Measurements from ENCODE around the gene TMEM208.

The TMEM208 gene

DNA sequence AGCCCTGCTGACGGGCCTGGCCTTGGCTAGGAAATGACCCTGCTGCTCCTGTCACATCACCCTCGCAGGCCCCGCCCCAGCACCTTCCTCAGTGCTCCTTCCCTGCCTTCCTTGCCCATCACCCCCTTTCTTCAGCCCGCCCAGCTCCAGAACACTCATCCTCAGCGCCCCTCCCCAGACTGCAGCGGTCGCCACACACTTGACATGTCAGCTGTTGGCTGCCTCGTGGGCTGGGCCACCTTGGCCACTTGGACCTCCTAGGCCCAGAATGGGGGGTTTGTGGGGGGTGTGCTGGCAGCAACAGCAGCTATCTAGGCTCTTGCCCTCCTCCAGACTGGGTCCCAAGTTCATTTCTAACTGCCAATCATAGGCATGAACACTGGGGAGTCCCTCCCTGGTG is 17.4 kb upstream of the TMEM208 start:
- no peak for DNase-seq
- TF ChIP-seq GATA1 (IDR thresholded peaks at IDR 0.05; ENCODE audit: low read depth, low read length): no peak
- TF ChIP-seq POLR2A (IDR thresholded peaks at IDR 0.05; ENCODE audit: low read length): no peak

DNA sequence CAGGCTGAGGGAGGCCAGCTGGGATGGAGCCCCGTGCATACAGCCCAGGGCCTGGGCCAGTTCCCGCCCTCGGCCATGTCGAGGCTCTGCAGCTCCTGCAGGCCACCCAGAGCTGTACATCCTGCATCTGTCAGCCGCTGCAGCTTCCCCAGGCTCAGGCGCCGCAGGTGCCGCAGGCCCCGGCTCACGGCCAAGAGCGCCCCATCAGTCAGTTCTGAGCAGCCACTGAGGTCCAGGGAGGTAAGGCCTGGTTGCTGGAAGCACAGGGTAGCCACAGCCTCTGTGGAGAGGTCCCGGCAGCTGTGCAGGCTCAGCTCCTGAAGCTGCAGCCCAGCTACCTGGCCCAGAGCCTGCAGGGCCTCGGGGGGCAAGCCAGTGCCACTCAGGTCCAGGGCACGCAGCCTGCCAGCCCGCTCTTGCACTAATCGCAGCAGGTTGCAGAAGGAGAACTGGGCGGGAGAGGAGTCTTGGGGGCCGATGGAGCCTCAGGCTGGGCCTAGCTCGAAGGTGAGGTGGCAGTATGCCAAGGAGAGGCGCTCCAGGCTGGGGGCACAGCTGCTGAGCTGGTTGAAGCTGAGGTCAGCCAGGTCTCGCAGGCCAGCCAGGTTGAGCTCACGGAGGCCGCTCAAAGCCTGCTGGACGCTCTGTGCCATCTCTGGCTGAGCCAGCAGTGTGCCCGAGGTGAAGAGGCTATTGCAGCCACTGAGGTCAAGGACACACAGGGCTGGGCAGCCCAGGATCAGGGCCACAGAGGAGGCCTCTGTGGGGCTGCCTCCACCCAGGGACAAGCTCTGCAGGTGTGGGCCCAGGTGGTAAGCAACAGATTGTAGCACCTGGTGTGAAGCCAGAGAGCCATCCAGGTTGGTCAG is 16.6 kb upstream of the TMEM208 start:
- DNase-seq: no peak
- TF ChIP-seq GATA1 (IDR thresholded peaks at IDR 0.05; ENCODE audit: low read depth, low read length): no peak
- TF ChIP-seq POLR2A (IDR thresholded peaks at IDR 0.05; ENCODE audit: low read length): no peak

DNA sequence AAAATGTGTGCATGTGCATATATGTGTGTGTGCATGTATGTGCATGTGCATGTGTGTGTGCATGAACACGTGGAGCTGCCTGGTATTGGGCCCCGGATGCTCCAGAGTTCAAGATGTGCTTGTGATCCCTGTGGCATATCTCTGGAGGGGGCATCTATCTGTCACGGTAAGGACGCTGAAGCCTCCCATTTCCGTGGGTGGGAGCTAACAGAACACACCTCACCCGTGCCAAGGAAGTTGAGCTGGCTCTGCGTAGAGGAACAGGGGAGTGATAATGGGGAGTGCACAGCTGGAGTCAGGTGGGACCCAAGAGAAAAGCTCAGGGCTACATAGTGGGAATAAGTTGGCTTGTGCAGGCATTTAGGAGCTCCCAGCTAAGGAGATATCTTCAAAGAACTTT is 15.3 kb upstream of the TMEM208 start:
- no peak for DNase-seq
- TF ChIP-seq POLR2A (IDR thresholded peaks at IDR 0.05; ENCODE audit: low read length): no peak
- TF ChIP-seq GATA1 (IDR thresholded peaks at IDR 0.05; ENCODE audit: low read depth, low read length): no peak

DNA sequence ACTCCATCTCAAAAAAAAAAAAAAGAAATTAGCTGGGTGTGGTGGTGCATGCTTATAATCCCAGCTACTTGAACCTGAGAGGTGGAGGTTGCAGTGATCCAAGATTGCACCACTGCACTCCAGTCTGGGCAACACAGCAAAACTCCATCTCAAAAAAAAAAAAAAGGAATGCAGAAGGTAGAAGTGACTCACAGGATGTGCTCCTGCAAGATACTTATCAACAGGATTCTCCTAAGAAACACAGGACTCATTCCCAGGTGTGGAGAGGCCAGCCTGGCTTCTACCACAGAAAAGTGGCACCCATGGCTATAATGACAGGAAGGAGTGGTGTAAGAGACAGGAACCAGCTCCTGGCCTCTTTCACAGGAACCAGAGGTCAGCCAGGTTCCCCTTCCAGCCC is 14.2 kb upstream of the TMEM208 start:
- TF ChIP-seq GATA1 (IDR thresholded peaks at IDR 0.05; ENCODE audit: low read depth, low read length) (no peak), POLR2A (IDR thresholded peaks at IDR 0.05; ENCODE audit: low read length) (no peak)
- DNase-seq: no peak

DNA sequence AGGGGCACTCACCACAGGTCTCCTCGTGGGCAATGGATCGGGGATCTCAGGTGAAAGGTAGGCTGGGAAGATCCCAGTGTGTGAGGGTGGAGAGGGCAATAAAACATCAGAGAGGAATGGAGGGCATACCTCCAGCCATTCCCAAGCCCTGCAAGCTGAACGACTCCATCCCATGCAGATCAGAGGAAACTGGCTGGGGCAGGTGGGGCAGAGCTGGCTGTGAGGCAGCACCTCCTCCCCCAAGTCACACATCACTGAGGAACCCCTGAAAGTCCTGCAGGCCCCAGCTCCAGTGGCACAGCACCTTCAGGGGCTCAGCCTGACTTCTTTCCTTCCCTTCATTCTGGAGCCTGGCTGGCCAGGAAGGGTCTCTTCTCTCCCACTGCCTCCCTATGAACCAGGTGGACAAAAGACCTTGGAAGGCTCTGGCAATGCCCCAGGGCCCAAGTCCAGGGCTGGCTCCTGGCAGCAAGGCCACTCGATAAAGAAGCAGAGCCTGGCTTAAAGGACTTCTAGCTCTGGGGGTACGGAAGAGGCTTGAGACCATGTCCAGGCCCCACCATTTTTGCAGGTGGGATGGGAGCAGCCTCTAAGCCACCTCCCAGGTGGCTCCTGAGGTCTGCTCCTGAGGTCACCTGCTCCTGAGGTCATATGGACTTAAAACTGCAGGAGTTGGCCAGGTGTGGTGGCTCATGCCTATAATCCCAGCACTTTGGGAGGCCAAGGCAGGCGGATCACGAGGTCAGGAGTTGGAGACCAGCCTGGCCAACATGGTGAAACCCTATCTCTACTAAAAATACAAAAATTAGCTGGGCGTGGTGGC is 13.5 kb upstream of the TMEM208 start:
- DNase-seq: no peak
- TF ChIP-seq POLR2A (IDR thresholded peaks at IDR 0.05; ENCODE audit: low read length) (no peak), GATA1 (IDR thresholded peaks at IDR 0.05; ENCODE audit: low read depth, low read length) (no peak)

DNA sequence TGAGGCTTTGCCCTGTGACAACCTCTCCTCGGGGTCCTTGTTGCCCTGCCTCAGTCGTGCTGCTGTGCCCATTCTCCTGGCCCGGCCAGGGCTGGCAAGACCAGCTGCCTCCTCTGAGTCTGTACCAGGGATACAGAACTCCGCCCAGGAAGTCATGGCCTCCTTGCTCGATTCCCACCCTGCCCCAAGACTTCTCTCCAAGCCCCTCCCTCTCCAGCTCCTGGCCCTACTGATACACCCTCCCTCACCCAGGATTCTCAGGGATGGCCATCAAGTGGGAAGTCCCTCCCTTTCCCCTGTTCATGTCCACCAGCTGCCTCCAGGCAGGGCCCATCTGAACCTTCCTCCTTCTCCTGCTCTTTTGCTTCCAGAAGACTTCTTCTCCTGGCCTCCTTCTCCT is 11.2 kb upstream of the TMEM208 start:
- no peak for DNase-seq
- no peak for TF ChIP-seq GATA1 (IDR thresholded peaks at IDR 0.05; ENCODE audit: low read depth, low read length)
- no peak for TF ChIP-seq POLR2A (IDR thresholded peaks at IDR 0.05; ENCODE audit: low read length)

DNA sequence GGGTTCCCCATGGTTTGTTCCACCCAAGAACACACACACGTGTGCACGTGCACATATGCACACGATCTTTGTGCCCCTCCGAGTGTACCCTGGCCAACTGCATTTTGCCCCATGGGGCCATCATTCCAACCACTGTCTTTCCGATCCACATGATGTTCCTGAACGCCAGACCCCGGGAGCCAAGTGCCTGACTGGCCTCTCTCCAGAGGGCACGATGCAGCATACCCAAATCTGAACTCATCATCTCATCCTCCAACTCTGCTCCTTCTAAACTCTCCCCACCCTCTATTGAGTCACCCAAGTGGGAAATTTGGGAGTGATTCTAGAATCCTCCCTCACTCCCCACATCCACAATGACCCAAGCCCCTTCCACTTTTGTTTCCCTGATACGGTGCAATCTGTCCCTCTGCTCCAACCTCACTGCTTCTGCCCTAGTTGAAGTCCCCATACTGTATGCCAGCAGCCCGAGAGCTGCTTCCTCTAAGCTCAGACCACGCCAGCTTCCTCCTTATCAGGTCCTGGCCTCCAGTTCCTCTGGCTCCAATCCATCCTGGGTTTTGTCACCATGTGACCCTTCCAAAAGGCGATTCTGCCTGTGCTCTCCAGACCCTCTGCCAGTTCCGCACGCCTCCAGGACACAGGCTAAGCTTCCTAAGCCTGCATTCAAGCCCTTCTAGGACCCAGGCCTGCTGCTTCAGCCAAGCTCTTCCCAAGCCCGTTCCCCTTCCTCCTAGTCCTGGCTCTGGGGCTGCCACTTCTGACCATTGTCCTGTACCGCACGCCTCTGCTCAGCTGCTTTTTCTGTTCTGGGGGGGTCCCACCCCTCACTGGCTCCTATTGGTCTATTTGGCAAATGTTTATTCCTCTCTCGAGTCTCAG is 10.1 kb upstream of the TMEM208 start:
- no peak for TF ChIP-seq GATA1 (IDR thresholded peaks at IDR 0.05; ENCODE audit: low read depth, low read length)
- TF ChIP-seq POLR2A (IDR thresholded peaks at IDR 0.05; ENCODE audit: low read length): no peak
- DNase-seq: peak; percentile 77 to 81

DNA sequence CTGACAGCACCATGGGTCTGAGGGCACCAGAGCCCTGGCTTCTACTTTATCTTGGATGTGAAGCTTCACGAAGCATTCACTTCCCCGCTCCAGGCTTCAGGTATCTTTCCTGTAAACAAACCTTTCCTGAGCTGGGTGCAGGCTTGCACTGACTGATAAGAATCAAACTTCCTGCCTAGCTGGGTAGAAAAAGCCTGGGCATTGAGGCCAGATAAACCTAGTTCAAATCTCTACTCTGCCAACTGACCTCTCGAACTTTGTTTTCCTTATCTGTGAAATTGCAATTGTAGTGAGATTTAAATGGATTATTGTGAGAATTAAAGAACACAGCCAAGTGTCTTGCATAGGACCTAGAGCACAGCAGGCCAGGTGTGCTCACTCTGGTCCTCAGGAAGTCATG is 2.9 kb upstream of the TMEM208 start:
- no peak for DNase-seq
- TF ChIP-seq GATA1 (IDR thresholded peaks at IDR 0.05; ENCODE audit: low read depth, low read length) (no peak), POLR2A (IDR thresholded peaks at IDR 0.05; ENCODE audit: low read length) (no peak)

DNA sequence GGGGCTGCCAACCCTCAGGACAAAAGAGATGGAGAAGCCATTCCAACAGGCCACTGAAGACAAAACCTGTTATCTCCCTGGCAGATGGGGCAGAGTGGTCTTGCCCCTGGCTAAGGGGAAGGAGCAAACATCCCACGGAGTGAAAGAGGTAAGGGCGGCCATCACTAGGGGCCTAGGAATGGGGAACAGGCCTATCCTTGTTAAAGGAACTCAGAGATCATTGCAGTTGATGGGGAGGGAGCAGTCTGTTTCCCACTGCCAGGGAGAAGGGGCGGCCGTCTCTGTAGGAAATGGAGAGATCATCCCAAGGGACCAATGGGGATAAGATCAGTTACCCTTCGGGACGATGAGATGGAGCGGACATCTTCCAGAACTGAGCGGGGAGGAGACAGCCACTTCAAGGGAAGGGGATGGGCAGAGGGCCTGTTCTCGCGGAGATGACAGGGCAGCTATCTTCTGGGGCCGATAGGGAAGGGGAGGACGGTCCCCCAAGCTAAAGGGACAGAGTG is 581 bp upstream of the TMEM208 start:
- TF ChIP-seq GATA1 (IDR thresholded peaks at IDR 0.05; ENCODE audit: low read depth, low read length) (no peak), POLR2A (IDR thresholded peaks at IDR 0.05; ENCODE audit: low read length) (no peak)
- no peak for DNase-seq

DNA sequence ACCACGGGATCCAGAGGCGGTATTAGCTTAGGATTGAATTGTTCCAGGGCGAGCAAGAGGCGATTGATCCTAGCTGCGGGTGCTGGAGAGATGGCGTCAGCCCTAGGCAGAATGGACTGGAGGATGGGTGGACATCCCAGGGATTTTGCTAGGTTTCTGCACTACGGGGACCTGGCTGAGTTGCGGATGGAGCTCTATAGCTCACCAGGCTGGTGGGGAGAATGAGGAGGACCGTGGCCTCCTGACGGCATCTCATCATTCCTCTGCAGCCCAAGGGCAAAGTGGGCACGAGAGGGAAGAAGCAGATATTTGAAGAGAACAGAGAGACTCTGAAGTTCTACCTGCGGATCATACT is 614 bp downstream of the TMEM208 start:
- TF ChIP-seq POLR2A (IDR thresholded peaks at IDR 0.05; ENCODE audit: low read length): no peak
- no peak for DNase-seq

DNA sequence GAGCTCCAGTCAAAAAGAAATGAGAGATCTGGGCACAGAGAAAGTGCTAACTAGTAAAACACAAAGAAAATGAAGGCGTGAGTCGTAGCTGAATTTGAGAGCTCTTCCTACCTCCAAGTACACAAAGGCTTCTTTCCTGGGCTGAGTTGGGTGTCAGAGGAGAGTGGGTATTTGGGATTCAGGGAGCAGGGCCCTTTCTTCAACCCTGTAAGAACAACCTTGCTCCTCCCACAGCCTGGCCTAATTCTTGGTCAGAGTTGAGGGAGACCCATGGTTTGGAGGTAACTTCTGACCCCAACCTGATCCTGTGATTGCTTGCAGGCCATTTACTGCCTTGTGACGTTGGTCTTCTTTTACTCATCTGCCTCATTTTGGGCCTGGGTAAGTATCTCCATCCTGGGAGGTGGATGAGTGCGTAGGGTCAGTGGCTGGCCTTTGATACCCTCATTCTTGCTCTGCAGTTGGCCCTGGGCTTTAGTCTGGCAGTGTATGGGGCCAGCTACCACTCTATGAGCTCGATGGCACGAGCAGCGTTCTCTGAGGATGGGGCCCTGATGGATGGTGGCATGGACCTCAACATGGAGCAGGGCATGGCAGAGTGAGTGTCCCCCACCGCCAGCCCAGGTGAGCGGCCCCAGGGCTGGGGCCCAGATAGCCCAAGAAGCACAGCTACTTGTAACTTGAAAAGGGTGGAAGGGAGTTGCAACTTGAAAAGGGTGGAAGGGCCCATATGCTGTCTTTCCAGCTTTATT is 1.3 kb downstream of the TMEM208 start:
- DNase-seq: no peak
- no peak for TF ChIP-seq POLR2A (IDR thresholded peaks at IDR 0.05; ENCODE audit: low read length)
- TF ChIP-seq GATA1 (IDR thresholded peaks at IDR 0.05; ENCODE audit: low read depth, low read length): no peak

DNA sequence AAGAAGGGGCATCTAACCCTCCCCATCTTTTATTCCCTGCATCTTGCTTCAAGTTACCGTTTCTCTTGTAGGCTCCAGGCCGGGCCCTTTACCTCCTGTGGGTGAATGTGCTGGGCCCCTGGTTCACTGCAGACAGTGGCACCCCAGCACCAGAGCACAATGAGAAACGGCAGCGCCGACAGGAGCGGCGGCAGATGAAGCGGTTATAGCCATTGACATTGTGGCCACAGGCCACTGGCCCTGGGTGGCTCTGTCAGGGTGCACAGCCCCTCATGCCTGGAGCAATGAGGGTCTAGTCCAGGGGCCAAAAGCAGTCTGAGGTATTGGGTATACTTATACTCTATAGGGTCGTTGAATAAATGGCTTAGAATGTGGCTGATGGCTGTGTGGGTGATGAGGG is 2.0 kb downstream of the TMEM208 start:
- no peak for TF ChIP-seq GATA1 (IDR thresholded peaks at IDR 0.05; ENCODE audit: low read depth, low read length)
- no peak for TF ChIP-seq POLR2A (IDR thresholded peaks at IDR 0.05; ENCODE audit: low read length)

More for the DNA sequence above, 2.0 kb downstream of the TMEM208 start:
- DNase-seq: no peak
